Thyroid gland (tissue), 4 donors: ENCODE results near the gene PACS1.

Source experiments
- CTCF ChIP-seq, 6 experiments: fragments of 200-600 bp in 3 of 6; fragments of 450-650 bp in 3 of 6; sonication (generic) in 3 of 6; IDR thresholded peaks; one replicate each; pipeline ENCODE4 v1.5.1; 2016 to 2019; ENCODE audit warnings: antibody characterized with exemption in 6 of 6, mild to moderate bottlenecking in 2 of 6, inconsistent platforms in 1 of 6, moderate library complexity in 1 of 6
- POLR2A ChIP-seq, 2 donors: fragments of 450-650 bp; IDR thresholded peaks; one replicate each; pipeline ENCODE4 v1.6.1; 2017; ENCODE audit warnings: antibody characterized with exemption in 2 of 2, mild to moderate bottlenecking in 2 of 2, moderate library complexity in 1 of 2

- no peak for TF ChIP-seq CTCF (IDR thresholded peaks at IDR 0.05)
- TF ChIP-seq POLR2A (IDR thresholded peaks at IDR 0.05), result no peak
These were observed 118.5 kb downstream of the PACS1 start for GRCh38 chr11:66188580-66188979.
